Measurements from ENCODE around the gene C3orf20. TPM values are rescaled to one million over a fixed set of nuclear protein-coding genes. Genes with fewer than 3 reads are reported as not detected.

Gene C3orf20
- total RNA-seq, 1 donor from 2014 or later: not detected

DNA sequence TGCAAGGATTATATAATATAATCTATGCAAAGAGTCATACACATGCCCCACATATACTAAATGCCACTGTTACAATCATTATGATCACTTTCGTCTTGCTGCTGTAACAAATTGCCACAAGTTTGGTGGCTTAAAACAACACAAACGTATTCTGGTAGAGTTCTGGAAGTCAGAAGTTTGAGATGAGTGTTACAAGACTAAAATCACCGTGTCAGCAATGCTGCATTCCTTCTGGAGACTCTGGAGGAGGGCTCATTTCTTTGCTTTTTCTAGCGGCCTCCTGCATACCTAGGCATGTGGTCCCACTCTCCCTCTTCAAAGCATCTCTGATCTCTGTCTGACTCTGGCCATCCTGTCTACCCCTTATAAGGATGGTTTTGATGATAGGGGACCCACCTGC lies 24.7 kb upstream of the C3orf20 start:
- DNase-seq (ENCODE audit: low spot score): no peak

DNA sequence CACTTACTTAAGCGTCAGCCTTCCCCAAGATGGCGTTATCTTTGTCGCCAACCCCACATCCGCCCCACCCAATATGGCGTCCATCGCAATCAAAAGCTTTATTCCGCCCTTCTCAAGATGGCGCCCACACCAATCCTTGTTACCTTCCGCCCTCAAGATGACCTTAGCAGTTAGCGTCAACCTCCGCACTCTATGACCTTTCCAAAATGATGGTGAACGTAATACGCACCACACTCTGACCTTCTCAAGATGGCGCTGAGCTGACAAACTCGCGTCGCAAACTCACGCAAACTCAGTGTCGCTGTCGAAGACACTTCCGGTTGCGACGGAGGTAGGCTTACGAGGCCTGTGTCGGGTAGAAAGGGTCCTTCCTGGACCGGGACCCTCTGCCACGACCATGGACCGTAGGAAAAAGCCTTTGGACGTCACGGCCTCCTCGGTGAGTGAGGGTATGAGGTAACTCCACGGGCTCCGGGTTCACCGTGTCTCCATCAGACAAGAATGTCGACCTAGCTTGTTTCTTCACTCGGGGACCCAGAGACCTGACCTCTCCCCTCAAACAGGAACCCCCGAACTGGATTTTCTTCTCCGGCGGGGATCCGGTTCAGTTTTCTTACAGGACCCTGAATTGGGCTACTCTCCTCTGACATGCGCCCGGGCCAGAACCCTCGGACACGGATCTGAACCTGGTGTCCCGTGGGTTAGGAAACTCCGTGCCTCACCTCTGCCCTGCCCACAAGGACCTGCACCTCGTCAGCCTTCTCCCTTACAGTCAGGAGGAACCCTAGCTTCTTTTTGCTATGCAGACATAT lies 23.3 kb upstream of the C3orf20 start, which contains the start of gene CCDC174:
CCDC174 (plus strand) TSS at position 323 of the 812 bp plus-strand sequence; CDS start at position 398, 75 bp downstream.
- peak; percentile 100 for DNase-seq (ENCODE audit: low spot score)

DNA sequence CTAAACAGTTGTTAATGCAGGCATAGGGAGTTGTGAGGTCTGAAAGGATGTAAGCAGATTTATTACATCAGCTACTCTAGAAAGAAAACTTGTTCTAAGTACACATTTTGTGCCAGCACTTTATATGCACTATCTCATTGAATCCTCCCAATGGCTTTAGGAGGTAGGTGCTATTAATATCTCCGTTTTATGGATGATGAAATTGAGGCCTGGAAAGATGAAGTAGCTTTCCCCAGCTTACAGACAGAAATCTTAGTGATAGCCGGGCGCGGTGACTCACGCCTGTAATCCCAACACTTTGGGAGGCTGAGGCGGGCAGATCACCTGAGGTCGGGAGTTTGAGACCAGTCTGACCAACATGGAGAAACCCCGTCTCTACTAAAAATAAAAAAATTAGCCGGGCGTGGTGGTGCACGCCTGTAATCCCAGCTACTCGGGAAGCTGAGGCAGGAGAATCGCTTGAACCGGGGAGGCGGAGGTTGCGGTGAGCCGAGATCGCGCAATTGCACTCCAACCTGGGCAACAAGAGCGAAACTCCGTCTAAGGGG lies 22.5 kb upstream of the C3orf20 start:
- peak; percentile 71 for DNase-seq (ENCODE audit: low spot score)

DNA sequence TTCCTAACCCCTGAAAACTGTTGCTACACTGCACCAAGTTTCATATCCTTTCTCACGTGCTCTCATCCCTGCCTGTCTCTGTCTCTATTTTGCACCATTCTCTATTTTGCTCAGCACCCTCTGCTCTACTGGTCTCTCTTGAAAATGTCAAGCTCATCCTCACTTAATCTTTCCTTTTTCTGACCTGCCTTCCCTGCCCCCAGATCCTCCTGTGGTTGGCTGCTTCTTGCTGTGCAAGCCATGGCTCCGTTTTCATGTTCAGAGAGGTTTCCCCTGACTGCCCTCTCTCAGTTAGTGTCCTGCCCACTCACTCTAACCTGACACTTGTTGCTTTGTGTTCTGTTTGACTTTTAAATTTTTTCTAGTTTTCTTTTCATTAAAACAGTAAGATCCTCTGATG lies 17.4 kb upstream of the C3orf20 start:
- no peak for DNase-seq (ENCODE audit: low spot score)

DNA sequence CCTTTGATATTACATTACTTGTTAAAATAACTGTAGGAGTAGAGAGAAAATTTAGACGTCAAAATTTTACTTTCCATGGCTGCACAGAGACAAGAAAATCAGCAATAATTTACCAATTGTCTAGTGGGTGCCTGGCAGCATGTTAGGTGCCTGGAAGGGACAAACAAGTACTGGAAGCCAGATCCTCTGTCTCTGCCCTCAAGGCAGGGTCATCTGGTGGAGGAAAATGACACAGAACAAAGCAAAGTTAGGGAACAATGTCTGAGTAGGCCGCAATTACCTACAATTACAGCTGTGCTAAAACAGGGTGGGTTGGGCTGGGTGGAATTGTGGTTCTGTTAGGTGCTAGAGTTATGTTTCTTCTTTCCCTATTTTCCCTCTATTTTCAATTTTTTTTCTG lies 16.0 kb upstream of the C3orf20 start:
- no peak for DNase-seq (ENCODE audit: low spot score)

DNA sequence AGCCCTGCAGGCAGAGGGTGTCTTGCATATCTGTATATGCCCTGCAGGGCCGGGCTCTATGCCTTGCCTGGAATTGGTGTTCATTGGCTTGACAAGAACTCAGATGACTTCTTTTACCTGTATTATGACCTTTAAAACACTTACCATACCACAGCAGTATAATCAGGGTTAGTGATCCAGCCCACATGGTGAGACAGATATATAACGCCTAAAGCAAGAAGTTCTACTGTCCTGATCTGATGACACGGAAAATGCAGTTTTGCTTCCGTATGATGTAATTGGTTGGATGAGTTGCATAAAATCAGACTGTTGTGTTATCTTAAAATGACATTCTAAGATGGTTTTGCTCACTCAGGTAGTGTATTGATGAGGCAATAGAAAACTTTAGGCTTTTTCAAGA lies 14.0 kb upstream of the C3orf20 start:
- no peak for DNase-seq (ENCODE audit: low spot score)

DNA sequence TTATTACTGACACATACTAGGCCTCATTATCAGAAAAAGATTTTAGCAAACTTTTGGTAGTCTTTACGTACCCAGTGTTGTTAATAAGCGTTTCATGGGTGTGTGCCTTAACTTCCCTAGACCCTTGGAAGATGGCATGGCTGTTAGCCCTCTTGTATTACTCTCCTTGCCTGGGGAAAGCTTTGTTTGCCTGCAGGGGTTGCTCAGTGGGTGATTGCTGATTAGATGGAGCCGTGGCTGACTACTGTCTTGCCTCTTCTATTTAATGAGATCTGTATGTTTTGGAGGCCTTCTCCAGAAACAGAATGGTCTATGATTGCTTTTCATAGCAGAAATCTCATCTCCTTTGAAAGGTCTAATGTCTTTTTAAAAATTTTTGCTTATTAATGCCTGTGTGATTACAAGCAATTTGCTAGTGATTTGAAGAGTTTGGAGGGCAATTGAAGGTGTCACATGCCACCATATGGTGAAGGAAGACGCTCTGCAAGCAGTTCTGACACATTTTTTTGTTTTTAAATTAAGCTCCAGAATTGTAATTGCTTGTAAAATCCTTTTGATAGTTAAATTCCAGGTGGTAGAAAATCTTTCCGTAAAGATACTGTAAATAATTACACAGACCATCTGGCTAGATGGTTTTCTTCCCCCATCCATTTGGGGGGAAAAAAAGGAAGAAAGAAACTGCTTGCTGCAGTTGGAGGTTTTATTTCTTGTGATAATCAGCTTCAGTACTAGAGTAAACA lies 11.4 kb upstream of the C3orf20 start:
- DNase-seq (ENCODE audit: low spot score): no peak

DNA sequence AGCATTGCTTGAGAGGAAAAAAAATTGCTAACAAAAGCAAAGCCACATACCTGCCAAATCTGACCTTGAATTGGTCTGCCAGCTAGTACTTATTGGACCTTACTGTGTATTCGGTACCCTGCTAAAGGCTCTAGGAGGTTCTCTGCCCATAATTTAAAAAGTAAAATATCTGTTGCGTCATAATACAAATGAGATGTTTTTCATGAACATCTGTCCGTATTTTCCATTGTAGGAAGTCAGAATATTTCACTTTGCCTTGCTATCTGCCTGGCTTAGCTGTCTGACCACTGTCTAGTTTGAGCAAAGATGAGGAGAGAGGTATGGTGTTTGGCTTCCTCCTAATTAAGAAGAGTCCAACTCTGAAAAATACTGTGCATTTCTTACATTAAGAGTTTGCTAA lies 10.8 kb upstream of the C3orf20 start:
- no peak for DNase-seq (ENCODE audit: low spot score)

DNA sequence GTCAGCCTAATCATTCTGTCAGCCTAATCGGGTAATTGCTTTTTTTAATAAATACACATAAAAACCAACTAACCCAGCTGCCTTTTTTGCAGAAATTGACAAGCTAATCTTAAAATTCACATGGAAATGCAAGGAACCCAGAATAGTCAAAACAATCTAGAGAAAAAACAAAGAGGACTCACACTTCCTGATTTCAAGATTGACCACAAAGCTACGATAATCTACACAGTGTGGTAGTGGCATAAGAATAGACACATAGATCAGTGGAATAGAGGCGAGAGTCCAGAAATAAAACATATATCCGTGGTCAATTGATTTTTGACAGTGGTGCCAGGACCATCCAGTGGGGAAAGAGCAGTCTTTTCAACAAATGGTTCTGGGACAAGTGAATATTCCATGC lies 2.4 kb upstream of the C3orf20 start:
- no peak for DNase-seq (ENCODE audit: low spot score)

DNA sequence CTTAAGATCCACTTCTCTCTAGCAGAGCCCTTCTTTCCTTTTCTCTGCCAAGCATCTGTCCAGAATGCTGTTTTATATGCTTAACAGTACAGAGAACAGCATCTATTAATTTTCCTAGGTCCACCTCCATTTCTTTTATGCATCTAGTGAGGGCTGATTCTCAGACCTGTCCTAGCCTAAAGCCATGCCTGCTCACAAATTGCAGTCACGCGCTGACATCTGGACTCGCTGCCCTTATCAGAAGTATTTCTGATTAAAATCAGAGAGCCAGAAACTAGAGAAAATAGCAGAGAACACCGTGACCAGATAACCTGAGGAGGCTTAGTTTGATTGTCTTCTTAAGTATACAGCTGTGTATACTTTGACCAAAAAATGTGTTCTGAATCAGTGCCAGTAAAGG lies 1.9 kb downstream of the C3orf20 start:
- no peak for DNase-seq (ENCODE audit: low spot score)

DNA sequence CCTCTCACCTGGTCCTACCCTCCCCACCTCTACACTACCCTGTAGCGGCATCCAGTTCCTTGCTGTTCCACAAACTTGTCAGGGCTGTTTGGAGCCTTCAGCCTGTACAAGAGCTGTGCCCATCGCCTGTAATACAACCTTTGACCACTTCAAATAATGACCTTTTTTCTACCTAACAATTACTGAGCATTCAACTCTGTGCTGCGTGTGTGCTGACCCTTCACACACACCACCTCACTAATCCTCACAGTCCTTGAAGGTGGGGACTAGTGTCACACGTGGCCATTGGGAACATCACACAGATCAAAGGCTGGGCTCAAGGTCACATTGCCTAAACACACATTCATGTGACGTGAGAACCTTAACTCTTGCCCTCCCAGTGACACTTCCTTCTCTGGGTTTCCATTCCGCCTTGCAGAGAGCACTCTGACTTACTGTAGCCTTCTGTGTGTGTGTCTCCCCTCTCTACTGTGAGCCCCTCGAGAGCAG lies 3.1 kb downstream of the C3orf20 start:
- DNase-seq (ENCODE audit: low spot score): no peak

DNA sequence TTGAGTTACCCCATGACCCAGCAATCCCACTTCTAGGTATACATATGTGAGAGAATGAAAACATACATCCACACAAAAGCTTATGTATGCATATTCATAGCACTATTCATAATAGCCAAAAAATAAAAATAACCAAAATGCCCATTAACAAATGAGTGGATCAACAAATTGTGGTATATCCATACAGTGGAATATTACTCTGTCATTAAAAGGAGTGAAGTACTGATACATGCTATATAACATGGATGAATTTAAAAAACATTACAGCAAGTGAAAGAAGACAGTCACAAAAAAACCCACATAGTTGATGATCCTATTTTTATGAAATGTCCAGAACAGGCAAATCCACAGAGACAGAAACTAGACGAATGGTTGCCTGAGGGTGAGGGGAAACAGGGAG lies 5.2 kb downstream of the C3orf20 start:
- no peak for DNase-seq (ENCODE audit: low spot score)

DNA sequence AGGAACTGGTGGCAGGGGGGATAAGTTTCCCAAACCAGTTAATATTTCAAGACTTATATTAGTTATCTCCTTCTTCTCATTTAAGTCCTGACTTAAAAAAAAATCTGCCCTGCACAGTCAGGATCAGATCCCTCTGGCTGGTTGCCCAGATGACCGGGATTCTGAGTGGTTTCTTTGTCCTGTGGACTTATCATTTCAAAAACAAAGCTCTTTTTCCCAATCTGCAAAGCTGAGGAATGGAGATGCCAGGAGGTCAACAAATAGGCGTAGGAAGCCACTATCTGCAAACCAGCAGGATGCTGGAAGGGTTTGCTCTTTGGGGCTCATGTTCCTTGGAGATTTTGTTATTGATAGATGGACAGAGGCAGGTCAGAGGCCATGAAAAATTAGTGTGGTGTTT lies 5.8 kb downstream of the C3orf20 start:
- peak; percentile 61 for DNase-seq (ENCODE audit: low spot score)

DNA sequence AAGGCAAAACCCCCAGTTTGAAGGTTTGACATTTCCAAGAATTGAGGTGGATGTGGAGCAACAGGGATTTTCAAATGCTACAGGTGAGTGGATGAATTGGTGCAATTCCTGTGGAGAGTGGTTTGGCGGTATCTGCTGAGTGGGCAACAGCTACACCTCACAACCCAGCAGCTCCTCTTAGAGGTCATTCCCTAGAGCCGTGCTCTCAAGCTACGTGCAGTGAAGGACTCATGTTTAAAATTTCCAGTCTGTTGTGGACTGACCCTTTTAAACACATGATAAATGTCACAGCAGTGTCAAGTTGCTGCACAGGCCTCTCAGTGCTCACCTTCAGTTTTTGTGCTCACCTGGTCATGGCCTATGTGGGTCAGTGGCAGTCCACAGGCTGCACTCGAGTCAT lies 9.5 kb downstream of the C3orf20 start:
- DNase-seq (ENCODE audit: low spot score): no peak

DNA sequence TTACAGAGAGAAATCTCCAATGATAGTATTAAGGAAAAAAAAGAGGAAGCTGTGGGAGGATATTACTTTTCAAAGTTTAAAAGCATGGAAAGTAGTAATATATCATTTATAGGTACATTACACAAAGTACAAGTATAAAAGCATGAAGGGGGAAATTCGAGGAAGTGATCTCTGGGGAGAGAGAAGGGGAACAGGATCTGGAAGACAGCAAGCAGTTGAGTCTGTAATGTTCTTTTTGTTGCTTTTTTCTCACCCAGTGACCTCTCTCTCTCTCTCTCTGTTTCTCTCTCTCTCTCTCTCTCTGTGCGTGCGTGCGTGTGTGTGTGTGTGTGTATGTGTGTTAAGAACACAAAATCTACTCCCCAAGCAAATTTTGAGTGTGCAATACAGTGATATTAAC lies 10.2 kb downstream of the C3orf20 start:
- no peak for DNase-seq (ENCODE audit: low spot score)

DNA sequence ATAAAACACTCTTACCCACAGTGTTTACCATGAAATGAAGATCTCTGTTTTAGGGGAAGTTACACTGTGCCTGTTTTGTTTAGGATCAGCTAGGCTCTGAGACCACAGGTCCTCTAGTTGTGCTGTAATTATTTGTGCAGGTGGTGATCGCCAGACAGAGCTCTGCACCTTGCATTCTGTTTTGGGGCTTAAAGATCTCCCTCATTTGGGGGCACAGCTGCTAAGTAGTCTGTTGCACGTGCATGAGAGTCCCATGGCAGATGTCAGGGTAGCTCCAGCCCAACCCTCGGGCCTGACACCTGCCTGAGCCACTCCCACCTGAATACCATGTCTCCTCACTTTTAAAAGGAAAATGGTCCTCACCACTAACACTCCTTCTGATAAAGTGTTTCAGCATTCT lies 12.4 kb downstream of the C3orf20 start:
- no peak for DNase-seq (ENCODE audit: low spot score)

DNA sequence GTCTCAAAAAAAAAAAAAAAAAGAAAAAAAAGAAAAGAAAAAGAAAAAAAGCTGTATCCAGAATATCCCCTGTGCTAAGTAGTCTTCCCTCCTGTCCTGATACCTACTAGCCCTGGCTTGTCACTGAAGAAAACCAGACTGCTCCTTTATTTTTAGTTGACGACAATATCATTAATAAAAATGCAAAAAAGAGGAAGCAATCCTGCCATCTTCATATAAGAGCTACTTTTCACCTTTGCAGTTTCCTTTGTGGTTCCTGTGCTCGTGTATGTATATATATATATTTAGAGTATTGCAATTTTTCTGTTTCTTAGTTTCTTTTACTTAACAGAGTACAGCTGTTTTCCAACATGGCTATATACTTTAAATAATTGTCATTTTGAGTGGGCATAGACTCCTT lies 13.6 kb downstream of the C3orf20 start:
- no peak for DNase-seq (ENCODE audit: low spot score)

DNA sequence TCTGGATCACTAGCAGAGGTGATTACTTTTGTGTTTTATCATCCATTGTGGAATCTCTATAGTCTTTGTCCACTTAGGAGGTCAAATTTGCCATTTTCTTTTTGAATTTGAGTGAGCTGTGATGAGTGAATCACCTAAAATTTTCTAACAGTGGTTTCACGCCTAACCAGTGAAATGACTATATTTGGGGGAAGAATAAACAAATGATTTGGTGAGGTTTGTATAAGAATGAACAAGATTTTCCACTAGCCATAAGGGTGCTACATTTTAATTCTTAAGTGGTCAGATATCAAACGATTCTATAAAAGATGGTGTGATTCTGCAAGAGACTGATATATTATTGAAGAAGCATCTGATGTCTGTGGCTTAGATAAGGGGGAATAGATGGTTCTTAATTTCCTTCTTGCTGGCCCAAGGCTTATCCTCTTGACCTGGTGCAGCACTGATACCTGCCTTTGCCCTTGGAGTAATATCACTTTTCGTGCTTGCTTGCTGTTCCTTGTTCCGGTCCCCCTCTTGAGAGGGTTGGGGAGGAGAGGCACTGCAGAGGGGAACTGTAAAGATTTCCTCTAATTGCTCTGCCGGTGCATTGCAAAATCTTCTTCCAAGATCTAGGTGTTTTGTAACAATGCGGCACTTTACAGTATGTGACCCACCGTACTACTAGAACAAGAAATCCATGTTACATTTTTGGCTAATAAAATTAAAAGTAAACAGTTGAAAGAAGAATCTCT lies 14.5 kb downstream of the C3orf20 start:
- no peak for DNase-seq (ENCODE audit: low spot score)

DNA sequence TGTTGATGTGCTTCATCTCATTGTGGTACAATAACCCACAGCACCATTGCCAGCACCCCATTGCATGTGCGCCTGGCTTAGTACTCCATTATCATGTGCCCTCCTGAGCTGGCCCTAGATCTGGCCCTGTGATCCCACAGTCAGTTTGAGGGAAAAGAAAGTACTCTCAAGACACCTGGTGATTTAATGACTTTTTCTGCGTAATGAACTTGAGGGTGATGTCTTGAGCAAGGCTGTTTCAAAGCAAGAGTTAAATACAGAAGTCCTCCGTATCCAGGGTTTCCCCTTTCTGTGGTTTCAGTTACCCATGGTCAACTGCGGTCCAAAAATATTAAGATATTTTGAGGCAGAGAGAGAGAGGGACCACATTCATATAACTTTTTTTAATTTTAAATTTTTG lies 16.3 kb downstream of the C3orf20 start:
- no peak for DNase-seq (ENCODE audit: low spot score)

DNA sequence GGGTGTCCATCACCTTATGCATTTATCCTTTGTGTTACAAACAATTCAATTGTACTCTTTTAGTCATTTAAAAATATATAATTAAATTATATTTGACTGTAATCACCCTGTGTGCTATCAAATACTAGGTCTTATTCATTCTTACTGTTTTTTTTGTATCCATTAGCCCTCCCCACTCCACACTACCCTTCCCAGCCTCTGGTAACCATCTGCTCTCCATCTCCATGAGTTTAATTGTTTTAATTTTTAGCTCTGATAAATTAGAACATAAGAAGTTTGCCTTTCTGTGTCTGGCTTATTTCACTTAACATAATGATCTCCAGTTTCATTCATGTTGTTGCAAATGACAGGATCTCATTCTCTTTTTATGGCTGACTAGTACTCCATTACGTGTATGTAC lies 16.8 kb downstream of the C3orf20 start:
- no peak for DNase-seq (ENCODE audit: low spot score)

DNA sequence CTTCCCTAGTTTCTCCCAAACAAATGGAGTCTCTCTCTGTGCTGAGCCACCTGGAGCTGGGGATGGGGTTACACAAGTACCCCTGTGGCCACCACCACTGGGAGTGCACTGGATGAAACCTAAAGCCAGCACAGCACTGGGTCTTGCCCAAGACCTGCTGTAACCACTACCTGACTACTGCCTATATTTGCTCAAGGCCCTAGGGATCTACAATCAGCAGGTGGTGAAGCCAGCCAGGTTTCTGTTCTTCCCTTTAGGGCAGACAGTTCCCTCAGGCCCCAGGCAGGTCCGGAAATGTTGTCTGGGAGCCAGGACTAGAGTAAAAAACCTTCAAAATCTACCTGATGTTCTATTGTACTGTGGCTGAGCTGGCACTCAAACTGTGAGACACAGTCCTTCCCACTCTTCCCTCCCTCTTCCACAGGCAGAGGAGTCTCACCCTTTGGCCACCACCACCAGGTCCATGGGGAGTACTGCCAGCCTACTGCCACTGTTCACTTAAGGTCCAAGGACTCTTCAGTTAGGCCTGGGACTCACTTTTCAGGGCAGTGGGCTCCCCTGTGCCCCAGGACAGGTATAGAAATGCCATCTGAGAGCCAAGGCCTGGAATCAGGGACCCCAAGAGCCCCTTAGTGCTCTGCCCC lies 23.8 kb downstream of the C3orf20 start:
- DNase-seq (ENCODE audit: low spot score): no peak

All from umbilical cord (tissue), 2 donors.